Measurements from ENCODE around the gene FHIT. TPM values are rescaled to one million over a fixed set of nuclear protein-coding genes. Genes with fewer than 3 reads are reported as not detected.

The FHIT gene
- total and polyA plus RNA-seq, 4 donors: 2.1 to 14.7 (median 6.6) TPM

DNA sequence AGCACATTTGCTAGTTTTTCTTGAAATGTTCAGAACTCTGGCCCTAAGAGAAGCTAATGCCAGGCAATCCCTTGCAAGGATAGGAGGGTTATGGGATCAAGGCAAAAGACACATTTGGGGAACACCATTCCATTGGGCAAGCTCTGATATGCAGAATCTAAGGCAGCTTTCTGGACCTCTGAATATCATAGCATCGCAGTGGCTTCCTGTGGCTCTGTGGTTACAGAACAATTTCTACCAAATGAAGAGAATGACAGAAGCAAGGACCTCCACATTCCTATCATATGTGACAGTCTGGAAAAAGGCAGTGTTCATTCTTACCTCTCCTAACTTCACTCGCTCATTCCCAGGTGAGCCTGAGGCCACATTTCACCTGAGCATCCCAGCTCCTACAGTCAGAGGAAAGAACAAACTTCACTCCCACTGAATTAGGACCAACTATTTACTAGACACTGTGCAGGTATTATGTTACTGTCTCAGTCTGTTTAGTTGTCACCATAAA, 1365.3 kb downstream of the FHIT start:
- Histone ChIP-seq H3K4me1 (ENCODE audit: control insufficient read depth in 4 of 4, insufficient read depth in 4 of 4, low read length in 3 of 4) (no peaks in the 10 kb centered on the region), H3K9me3 (ENCODE audit: control insufficient read depth in 4 of 4, low read length in 3 of 4) (no peaks in the 10 kb centered on the region), H3K9ac (ENCODE audit: low read depth in 1 of 2, low read length in 2 of 2) (no peak overlapping the region), H3K36me3 (ENCODE audit: control insufficient read depth in 4 of 4, insufficient read depth in 3 of 4, low read depth in 1 of 4, low read length in 3 of 4) (no peaks in the 10 kb centered on the region), H3K27ac (ENCODE audit: low read depth in 1 of 2, low read length in 2 of 2) (no peak overlapping the region), H3K4me3 (ENCODE audit: low read depth in 1 of 3, low read length in 3 of 3) (no peak overlapping the region), H3K27me3 (ENCODE audit: control insufficient read depth in 4 of 4, insufficient read depth in 4 of 4, low read length in 3 of 4) (no peaks in the 10 kb centered on the region)
- DNase-seq (ENCODE audit: low spot score): no peak
- 93% methylated on average over 2 of the region's 2 CpGs for WGBS
- no peak for TF ChIP-seq REST (IDR thresholded peaks at IDR 0.05)
- no peak for TF ChIP-seq ATF3 (IDR thresholded peaks at IDR 0.05)
- TF ChIP-seq RXRA (IDR thresholded peaks at IDR 0.05): no peak
- TF ChIP-seq SP1 (IDR thresholded peaks at IDR 0.05): no peak
- TF ChIP-seq EGR1 (IDR thresholded peaks at IDR 0.05; ENCODE audit: low read depth in 2 of 2): no peak
- TF ChIP-seq, protein P1, sequence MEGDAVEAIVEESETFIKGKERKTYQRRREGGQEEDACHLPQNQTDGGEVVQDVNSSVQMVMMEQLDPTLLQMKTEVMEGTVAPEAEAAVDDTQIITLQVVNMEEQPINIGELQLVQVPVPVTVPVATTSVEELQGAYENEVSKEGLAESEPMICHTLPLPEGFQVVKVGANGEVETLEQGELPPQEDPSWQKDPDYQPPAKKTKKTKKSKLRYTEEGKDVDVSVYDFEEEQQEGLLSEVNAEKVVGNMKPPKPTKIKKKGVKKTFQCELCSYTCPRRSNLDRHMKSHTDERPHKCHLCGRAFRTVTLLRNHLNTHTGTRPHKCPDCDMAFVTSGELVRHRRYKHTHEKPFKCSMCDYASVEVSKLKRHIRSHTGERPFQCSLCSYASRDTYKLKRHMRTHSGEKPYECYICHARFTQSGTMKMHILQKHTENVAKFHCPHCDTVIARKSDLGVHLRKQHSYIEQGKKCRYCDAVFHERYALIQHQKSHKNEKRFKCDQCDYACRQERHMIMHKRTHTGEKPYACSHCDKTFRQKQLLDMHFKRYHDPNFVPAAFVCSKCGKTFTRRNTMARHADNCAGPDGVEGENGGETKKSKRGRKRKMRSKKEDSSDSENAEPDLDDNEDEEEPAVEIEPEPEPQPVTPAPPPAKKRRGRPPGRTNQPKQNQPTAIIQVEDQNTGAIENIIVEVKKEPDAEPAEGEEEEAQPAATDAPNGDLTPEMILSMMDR (IDR thresholded peaks at IDR 0.05; ENCODE audit: low read depth, low read length, missing input control): no peak
- TF ChIP-seq JUND (IDR thresholded peaks at IDR 0.05): no peak
- TF ChIP-seq ZBTB33 (IDR thresholded peaks at IDR 0.05): no peak
- no peak for TF ChIP-seq FOXA1 (IDR thresholded peaks at IDR 0.05)
- no peak for TF ChIP-seq GABPA (IDR thresholded peaks at IDR 0.05 in 1 of 2, conservative IDR thresholded peaks at IDR 0.05 in 1 of 2)

- Histone ChIP-seq H3K9me3 (ENCODE audit: control insufficient read depth in 4 of 4, low read length in 3 of 4) (no peaks in the 10 kb centered on the region), H3K4me1 (ENCODE audit: control insufficient read depth in 4 of 4, insufficient read depth in 4 of 4, low read length in 3 of 4) (no peaks in the 10 kb centered on the region), H3K9ac (ENCODE audit: low read depth in 1 of 2, low read length in 2 of 2) (no peak overlapping the region), H3K36me3 (ENCODE audit: control insufficient read depth in 4 of 4, insufficient read depth in 3 of 4, low read depth in 1 of 4, low read length in 3 of 4) (no peaks in the 10 kb centered on the region), H3K27ac (ENCODE audit: low read depth in 1 of 2, low read length in 2 of 2) (no peak overlapping the region), H3K27me3 (ENCODE audit: control insufficient read depth in 4 of 4, insufficient read depth in 4 of 4, low read length in 3 of 4) (no peaks in the 10 kb centered on the region), H3K4me3 (ENCODE audit: low read depth in 1 of 3, low read length in 3 of 3) (no peak overlapping the region)
- 80% methylated on average over 4 of the region's 4 CpGs for WGBS
- DNase-seq (ENCODE audit: low spot score): no peak
- TF ChIP-seq TAF1 (conservative IDR thresholded peaks at IDR 0.05): no peak
- no peak for TF ChIP-seq GABPA (IDR thresholded peaks at IDR 0.05 in 1 of 2, conservative IDR thresholded peaks at IDR 0.05 in 1 of 2)
- no peak for TF ChIP-seq SP1 (IDR thresholded peaks at IDR 0.05)
- no peak for TF ChIP-seq ATF3 (IDR thresholded peaks at IDR 0.05)
- no peak for TF ChIP-seq HNF4A (conservative IDR thresholded peaks at IDR 0.05)
Measured at GRCh38 chr3:59885101-59885500, 1366.2 kb downstream of the FHIT start.

Data from liver (tissue), 9 donors.